Measurements from ENCODE around the gene ISL1. TPM values are rescaled to one million over a fixed set of nuclear protein-coding genes. Genes with fewer than 3 reads are reported as not detected.

Gene ISL1
- total RNA-seq, 1 experiment from 2014 or later: 0.29 TPM

- no TSS peak for BruUV-seq (replicated peaks)
- Mint-ChIP-seq H3K9me3 (ENCODE audit: unreplicated experiment) (no peaks in the 10 kb centered on the region), H3K4me1 (ENCODE audit: low read depth, unreplicated experiment) (peaks cover 7% of the 10 kb centered on the region), H3K27me3 (ENCODE audit: insufficient read depth, unreplicated experiment) (peaks cover 6% of the 10 kb centered on the region), H3K36me3 (ENCODE audit: insufficient read depth, unreplicated experiment) (no peaks in the 10 kb centered on the region), H3K27ac (ENCODE audit: unreplicated experiment) (no peak overlapping the region), H3K4me3 (ENCODE audit: unreplicated experiment) (no peak overlapping the region)
- Histone ChIP-seq H3K36me3 (ENCODE audit: control insufficient read depth, insufficient read depth, low read length) (no peaks in the 10 kb centered on the region), H3K27me3 (replicated peaks; ENCODE audit: control insufficient read depth, insufficient read depth, low read length) (peaks cover 1% of the 10 kb centered on the region), H3K4me1 (no peaks in the 10 kb centered on the region), H3K4me3 (ENCODE audit: low read depth, low read length) (no peak overlapping the region), H3K9me3 (no peaks in the 10 kb centered on the region)
- intact Hi-C loops (cut with micrococcal nuclease; ENCODE audit: unreplicated experiment): loop anchor here (10.0 kb wide), 1 partner anchor 1266 kb away; no protein-coding TSS in a partner anchor
- no peak for DNase-seq
- ChIA-PET CTCF (no interaction called here), POLR2A (no interaction called here)
- TF ChIP-seq CTCF (IDR thresholded peaks at IDR 0.05; ENCODE audit: insufficient read depth in 1 of 2, low read depth in 1 of 2, low read length in 1 of 2, severe bottlenecking in 1 of 2, unreplicated experiment in 1 of 2): no peak
Observed at GRCh38 chr5:51389288-51389576, 6.0 kb downstream of the ISL1 start.

GRCh38 chr5:51389577-51390463 is 6.6 kb downstream of the ISL1 start:
- H3K4me1 Mint-ChIP-seq (ENCODE audit: low read depth, unreplicated experiment): peaks cover 7% of the 10 kb centered on the region
- no peak for TF ChIP-seq CTCF (IDR thresholded peaks at IDR 0.05; ENCODE audit: insufficient read depth in 1 of 2, low read depth in 1 of 2, low read length in 1 of 2, severe bottlenecking in 1 of 2, unreplicated experiment in 1 of 2)
- no peak for DNase-seq
- H3K9me3 ChIP-seq: no peaks in the 10 kb centered on the region
- H3K27ac Mint-ChIP-seq (ENCODE audit: unreplicated experiment): no peak overlapping the region
- CTCF ChIA-PET: no interaction called here
- no peaks in the 10 kb centered on the region for H3K36me3 Mint-ChIP-seq (ENCODE audit: insufficient read depth, unreplicated experiment)
- H3K4me3 Mint-ChIP-seq (ENCODE audit: unreplicated experiment): no peak overlapping the region
- H3K27me3 ChIP-seq (replicated peaks; ENCODE audit: control insufficient read depth, insufficient read depth, low read length): peaks cover 1% of the 10 kb centered on the region
- POLR2A ChIA-PET: no interaction called here
- H3K4me3 ChIP-seq (ENCODE audit: low read depth, low read length): 0 out of 2 replicates have a peak overlapping the region, but pooled peaks have one; percentile 12
- no peaks in the 10 kb centered on the region for H3K9me3 Mint-ChIP-seq (ENCODE audit: unreplicated experiment)
- BruUV-seq (replicated peaks): no TSS peak
- peaks cover 6% of the 10 kb centered on the region for H3K27me3 Mint-ChIP-seq (ENCODE audit: insufficient read depth, unreplicated experiment)
- no peaks in the 10 kb centered on the region for H3K36me3 ChIP-seq (ENCODE audit: control insufficient read depth, insufficient read depth, low read length)
- no peaks in the 10 kb centered on the region for H3K4me1 ChIP-seq
- intact Hi-C loops (cut with micrococcal nuclease; ENCODE audit: unreplicated experiment): loop anchor here (10.0 kb wide), 1 partner anchor 1265 kb away; no protein-coding TSS in a partner anchor

GRCh38 chr5:51391175-51391574 is 7.9 kb downstream of the ISL1 start:
- DNase-seq: no peak
- Histone ChIP-seq H3K36me3 (ENCODE audit: control insufficient read depth, insufficient read depth, low read length) (no peaks in the 10 kb centered on the region), H3K4me1 (no peaks in the 10 kb centered on the region), H3K4me3 (ENCODE audit: low read depth, low read length) (no peak overlapping the region), H3K27me3 (replicated peaks; ENCODE audit: control insufficient read depth, insufficient read depth, low read length) (peaks cover 1% of the 10 kb centered on the region), H3K9me3 (no peaks in the 10 kb centered on the region)
- CTCF ChIA-PET: no interaction called here
- H3K9me3 Mint-ChIP-seq (ENCODE audit: unreplicated experiment): no peaks in the 10 kb centered on the region
- no peak overlapping the region for H3K27ac Mint-ChIP-seq (ENCODE audit: unreplicated experiment)
- peaks cover 7% of the 10 kb centered on the region for H3K4me1 Mint-ChIP-seq (ENCODE audit: low read depth, unreplicated experiment)
- TF ChIP-seq CTCF (IDR thresholded peaks at IDR 0.05; ENCODE audit: insufficient read depth in 1 of 2, low read depth in 1 of 2, low read length in 1 of 2, severe bottlenecking in 1 of 2, unreplicated experiment in 1 of 2): no peak
- POLR2A ChIA-PET: no interaction called here
- no peaks in the 10 kb centered on the region for H3K36me3 Mint-ChIP-seq (ENCODE audit: insufficient read depth, unreplicated experiment)
- H3K4me3 Mint-ChIP-seq (ENCODE audit: unreplicated experiment): no peak overlapping the region
- peaks cover 6% of the 10 kb centered on the region for H3K27me3 Mint-ChIP-seq (ENCODE audit: insufficient read depth, unreplicated experiment)
- no TSS peak for BruUV-seq (replicated peaks)
- intact Hi-C loops (cut with micrococcal nuclease; ENCODE audit: unreplicated experiment): no loop called here

Data from Caco-2 (cell line).